Nucleus accumbens (tissue), 56 donors: ENCODE results near the gene NPLOC4.

Experiments
- DNase-seq, 56 donors: peaks; one replicate each; lab custom pipeline; 2025; lab: John Stamatoyannopoulos, UW

NPLOC4 gene

GRCh38 chr17:81636505-81637288 is at the start of gene NPLOC4, which contains the start of gene TSPAN10:
TSS of gene NPLOC4 (minus strand) at chr17:81637112. CDS start at chr17:81636930, 182 bp downstream.
TSS of gene TSPAN10 (plus strand) at chr17:81637196. CDS start at chr17:81642413, 5,217 bp downstream.
- peak in 54 of 56 donors; percentile 22 to 88 (median 74) for DNase-seq

- DNase-seq: no peak
Observed at GRCh38 chr17:81686614-81687013, 49.7 kb upstream of the NPLOC4 start.

- peak in 16 of 56 donors; percentile 6 to 72 (median 28) for DNase-seq
Observed at GRCh38 chr17:81685108-81685507, 48.2 kb upstream of the NPLOC4 start.

- DNase-seq: peak in 1 of 56 donors; percentile 50
Observed at GRCh38 chr17:81684442-81684911, 47.6 kb upstream of the NPLOC4 start.

- DNase-seq: peak; percentile 72 to 98 (median 94)
Observed at GRCh38 chr17:81683584-81684441, 46.9 kb upstream of the NPLOC4 start, which contains the start of the genes ARL16 and HGS. TSS of gene ARL16 (minus strand) at chr17:81683797. CDS start at chr17:81683753, 44 bp downstream. TSS of gene HGS (plus strand) at chr17:81684011. CDS start at chr17:81684067, 56 bp downstream.

GRCh38 chr17:81683208-81683583 is 46.3 kb upstream of the NPLOC4 start:
- peak in 1 of 56 donors; percentile 41 for DNase-seq

GRCh38 chr17:81682565-81683207 is 45.8 kb upstream of the NPLOC4 start:
- DNase-seq: no peak

GRCh38 chr17:81681672-81682071 is 44.8 kb upstream of the NPLOC4 start:
- DNase-seq: peak in 6 of 56 donors; percentile 9 to 36 (median 22)

- DNase-seq: no peak
Observed at GRCh38 chr17:81680150-81680549, 43.2 kb upstream of the NPLOC4 start.

- peak in 1 of 56 donors; percentile 9 for DNase-seq
Observed at GRCh38 chr17:81676906-81677305, 40.0 kb upstream of the NPLOC4 start.

GRCh38 chr17:81675515-81676221 is 38.8 kb upstream of the NPLOC4 start:
- DNase-seq: peak in 7 of 56 donors; percentile 13 to 57 (median 25)

GRCh38 chr17:81673561-81674258 is 36.8 kb upstream of the NPLOC4 start:
- DNase-seq: no peak

- no peak for DNase-seq
Observed at GRCh38 chr17:81672954-81673353, 36.0 kb upstream of the NPLOC4 start.

GRCh38 chr17:81672504-81672903 is 35.6 kb upstream of the NPLOC4 start:
- no peak for DNase-seq

- no peak for DNase-seq
Observed at GRCh38 chr17:81667754-81668153, 30.8 kb upstream of the NPLOC4 start.

GRCh38 chr17:81666342-81667191 is 29.7 kb upstream of the NPLOC4 start, which contains the start of the genes CCDC137 and OXLD1:
TSS of gene CCDC137 (plus strand) at chr17:81666737. CDS start at chr17:81666767, 30 bp downstream.
TSS of gene OXLD1 (minus strand) at chr17:81666605. CDS start at chr17:81666577, 28 bp downstream.
- peak; percentile 51 to 97 (median 92) for DNase-seq

GRCh38 chr17:81666092-81666341 is 29.1 kb upstream of the NPLOC4 start:
- peak in 1 of 56 donors; percentile 43 for DNase-seq
